Stimulated activated CD4-positive, alpha-beta T cell treated with anti-CD3 and anti-CD28 coated beads, TNF-alpha, amount 100 ng/mL, for 1 hour (primary cell): ENCODE measurements around the gene ZC3H13.

Source experiments
- DNase-seq, 3 donors: peaks; one replicate each; pipeline ENCODE4 v3.0.0-alpha.2; 2020; ENCODE audit warnings: low read depth in 3 of 3, low spot score in 1 of 3

ZC3H13 gene

GRCh38 chr13:45940061-45940460 lies 112.5 kb downstream of the ZC3H13 start:
- DNase-seq, result no peak

GRCh38 chr13:45936621-45937020 lies 115.9 kb downstream of the ZC3H13 start:
- DNase-seq, result no peak

- DNase-seq, result no peak
Measured at GRCh38 chr13:45934283-45934682, 118.3 kb downstream of the ZC3H13 start.

- no peak for DNase-seq
Measured at GRCh38 chr13:45933203-45933908, 119.2 kb downstream of the ZC3H13 start.

- DNase-seq, result no peak
Measured at GRCh38 chr13:45932676-45933075, 119.9 kb downstream of the ZC3H13 start.

- no peak for DNase-seq
Measured at GRCh38 chr13:45932172-45932571, 120.4 kb downstream of the ZC3H13 start.

GRCh38 chr13:45931211-45931610 lies 121.3 kb downstream of the ZC3H13 start:
- no peak for DNase-seq

- DNase-seq, result no peak
Measured at GRCh38 chr13:45930177-45930576, 122.4 kb downstream of the ZC3H13 start.

GRCh38 chr13:45928843-45929242 lies 123.7 kb downstream of the ZC3H13 start:
- no peak for DNase-seq

GRCh38 chr13:45928176-45928575 lies 124.4 kb downstream of the ZC3H13 start:
- DNase-seq, result no peak

- DNase-seq, result no peak
Measured at GRCh38 chr13:45926741-45927140, 125.8 kb downstream of the ZC3H13 start.

GRCh38 chr13:45925151-45925550 lies 127.4 kb downstream of the ZC3H13 start:
- DNase-seq, result no peak

GRCh38 chr13:45921162-45921736 lies 131.3 kb downstream of the ZC3H13 start:
- DNase-seq, result no peak

- DNase-seq, result no peak
Measured at GRCh38 chr13:45918597-45918996, 133.9 kb downstream of the ZC3H13 start.

- no peak for DNase-seq
Measured at GRCh38 chr13:45917019-45917418, 135.5 kb downstream of the ZC3H13 start.

- DNase-seq, result no peak
Measured at GRCh38 chr13:45915686-45916439, 136.7 kb downstream of the ZC3H13 start.

GRCh38 chr13:45909673-45910072 lies 142.9 kb downstream of the ZC3H13 start:
- DNase-seq, result no peak

GRCh38 chr13:45909089-45909488 lies 143.5 kb downstream of the ZC3H13 start:
- DNase-seq, result no peak

- no peak for DNase-seq
Measured at GRCh38 chr13:45907503-45907902, 145.0 kb downstream of the ZC3H13 start.
